Erythroblast (primary cell): ENCODE measurements around the gene POGZ.

Experiments
- GATA1 ChIP-seq: IDR thresholded peaks from 2 replicates; pipeline ENCODE4 v1.6.1; 2011; ENCODE audit warnings: low read depth, mild to moderate bottlenecking, control low read depth, low read length, moderate library complexity
- POLR2A ChIP-seq: IDR thresholded peaks from 2 replicates; pipeline ENCODE4 v1.6.1; 2011; ENCODE audit warnings: mild to moderate bottlenecking, low read length

GRCh38 chr1:151455231-151455630 lies 4.1 kb downstream of the POGZ start:
- TF ChIP-seq POLR2A (no peak), GATA1 (no peak)
